H9 (cell line): ENCODE data around the gene GCSH. TPM values are rescaled to one million over a fixed set of nuclear protein-coding genes. Genes with fewer than 3 reads are reported as not detected.

Experiments used
- DNase-seq: peaks from one replicate; pipeline ENCODE4 v3.0.0-alpha.2; 2017
- H2AFZ ChIP-seq: one replicate; pipeline ENCODE4 v1.6.1; 2013; ENCODE audit warnings: mild to moderate bottlenecking, low read length, control low read depth, moderate library complexity
- H2AK5ac ChIP-seq: 2 replicates; pipeline ENCODE4 v1.6.1; 2013; ENCODE audit warnings: low read length, control low read depth, mixed read lengths; ENCODE audit not compliant: insufficient read length
- H2BK120ac ChIP-seq: one replicate; pipeline ENCODE4 v1.6.1; 2013; ENCODE audit warnings: low read depth, mild to moderate bottlenecking, low read length, control low read depth, inconsistent platforms; ENCODE audit not compliant: poor library complexity, severe bottlenecking
- H2BK12ac ChIP-seq: 2 replicates; pipeline ENCODE4 v1.6.1; 2013; ENCODE audit warnings: low read length, control low read depth, mixed read lengths, low read depth; ENCODE audit not compliant: insufficient read length
- H2BK15ac ChIP-seq: 2 replicates; pipeline ENCODE4 v1.6.1; 2013; ENCODE audit warnings: low read depth, low read length, control low read depth
- H2BK20ac ChIP-seq: one replicate; pipeline ENCODE4 v1.6.1; 2013; ENCODE audit warnings: low read depth, mild to moderate bottlenecking, low read length, control low read depth, inconsistent platforms; ENCODE audit not compliant: poor library complexity, severe bottlenecking
- H2BK5ac ChIP-seq: 2 replicates; pipeline ENCODE4 v1.6.1; 2013; ENCODE audit warnings: low read length, control low read depth, mixed read lengths; ENCODE audit not compliant: insufficient read length
- H3K14ac ChIP-seq: 2 replicates; pipeline ENCODE4 v1.6.1; 2013; ENCODE audit warnings: low read length, control low read depth; ENCODE audit not compliant: insufficient read depth
- H3K18ac ChIP-seq: 2 replicates; pipeline ENCODE4 v1.6.1; 2013; ENCODE audit warnings: low read depth, mild to moderate bottlenecking, mixed read lengths, low read length, control low read depth; ENCODE audit not compliant: insufficient read length
- H3K23ac ChIP-seq: 2 replicates; pipeline ENCODE4 v1.6.1; 2013; ENCODE audit warnings: low read length, control low read depth, mixed read lengths, low read depth; ENCODE audit not compliant: insufficient read length
- H3K23me2 ChIP-seq: 2 replicates; pipeline ENCODE4 v1.6.1; 2013; ENCODE audit warnings: low read depth, mild to moderate bottlenecking, mixed read lengths, low read length, control low read depth; ENCODE audit not compliant: insufficient read length, poor library complexity, severe bottlenecking
- H3K27ac ChIP-seq: 2 replicates; pipeline ENCODE4 v1.5.1; 2013; ENCODE audit warnings: low read length, control low read depth, mixed read lengths, low read depth; ENCODE audit not compliant: insufficient read length
- H3K27me3 ChIP-seq: 2 replicates; pipeline ENCODE4 v1.6.1; 2013; ENCODE audit warnings: low read length, control low read depth, inconsistent platforms; ENCODE audit not compliant: insufficient read depth
- H3K4ac ChIP-seq: 2 replicates; pipeline ENCODE4 v1.6.1; 2013; ENCODE audit warnings: low read depth, mild to moderate bottlenecking, control low read depth, inconsistent platforms, low read length, moderate library complexity
- H3K4me1 ChIP-seq: 2 replicates; pipeline ENCODE4 v1.6.1; 2013; ENCODE audit warnings: low read length, control low read depth, inconsistent platforms; ENCODE audit not compliant: insufficient read depth
- H3K4me2 ChIP-seq: 2 replicates; pipeline ENCODE4 v1.6.1; 2013; ENCODE audit warnings: low read length, control low read depth, mixed read lengths; ENCODE audit not compliant: insufficient read length, insufficient read depth
- H3K56ac ChIP-seq: 2 replicates; pipeline ENCODE4 v1.6.1; 2013; ENCODE audit warnings: low read depth, mild to moderate bottlenecking, mixed read lengths, low read length, control low read depth; ENCODE audit not compliant: insufficient read length
- H3K79me1 ChIP-seq: 2 replicates; pipeline ENCODE4 v1.6.1; 2013; ENCODE audit warnings: low read depth, mild to moderate bottlenecking, moderate library complexity, low read length, control low read depth, inconsistent platforms; ENCODE audit not compliant: insufficient read depth, poor library complexity, severe bottlenecking
- H3K79me2 ChIP-seq: 2 replicates; pipeline ENCODE4 v1.6.1; 2013; ENCODE audit warnings: low read length, control low read depth, inconsistent platforms; ENCODE audit not compliant: insufficient read depth
- H3K9ac ChIP-seq: 2 replicates; pipeline ENCODE4 v1.6.1; 2013; ENCODE audit warnings: low read length, control low read depth, mixed read lengths; ENCODE audit not compliant: insufficient read length; ENCODE audit errors: extremely low read depth
- H3K9me3 ChIP-seq: one replicate; pipeline ENCODE4 v1.6.1; 2013; ENCODE audit warnings: low read depth, low read length, inconsistent platforms; ENCODE audit not compliant: control insufficient read depth
- H3T11ph ChIP-seq: one replicate; pipeline ENCODE4 v1.6.1; 2013; ENCODE audit warnings: mild to moderate bottlenecking, low read length, control low read depth, inconsistent platforms
- H4K20me1 ChIP-seq: one replicate; pipeline ENCODE4 v1.6.1; 2013; ENCODE audit not compliant: control insufficient read depth, insufficient read length, insufficient read depth
- H4K5ac ChIP-seq: 2 replicates; pipeline ENCODE4 v1.6.1; 2013; ENCODE audit warnings: low read depth, mild to moderate bottlenecking, mixed read lengths, low read length, control low read depth; ENCODE audit not compliant: insufficient read length
- H4K8ac ChIP-seq: replicated peaks from 2 replicates; pipeline ENCODE4 v1.6.1; 2013; ENCODE audit warnings: low read length, control low read depth, mixed read lengths, low read depth; ENCODE audit not compliant: insufficient read length
- H4K91ac ChIP-seq: 2 replicates; pipeline ENCODE4 v1.6.1; 2013; ENCODE audit warnings: low read depth, mild to moderate bottlenecking, moderate library complexity, mixed read lengths, low read length, control low read depth; ENCODE audit not compliant: insufficient read length
- H3K27ac Mint-ChIP-seq, 3 experiments: 2 replicates in 2 of 3; 3 replicates in 1 of 3; pipeline ENCODE4 v1.8.0; 2020 to 2021; ENCODE audit warnings: mixed read lengths in 3 of 3, mild to moderate bottlenecking in 1 of 3, moderate library complexity in 1 of 3
- H3K27me3 Mint-ChIP-seq: 2 replicates; pipeline ENCODE4 v1.8.0; 2021; ENCODE audit warnings: low read depth, mild to moderate bottlenecking, moderate library complexity, mixed read lengths
- H3K36me3 Mint-ChIP-seq, 3 experiments: 2 replicates in 2 of 3; 3 replicates in 1 of 3; pipeline ENCODE4 v1.8.0; 2020 to 2021; ENCODE audit warnings: low read depth in 3 of 3, mixed read lengths in 3 of 3; ENCODE audit not compliant: insufficient read depth in 1 of 3
- H3K4me1 Mint-ChIP-seq, 2 experiments: 2 replicates each; pipeline ENCODE4 v1.8.0; 2020; ENCODE audit warnings: mixed read lengths in 2 of 2
- H3K4me3 Mint-ChIP-seq, 2 experiments: 2 replicates in 1 of 2; 3 replicates in 1 of 2; pipeline ENCODE4 v1.8.0; 2020 to 2021; ENCODE audit warnings: mild to moderate bottlenecking in 2 of 2, mixed read lengths in 2 of 2, moderate library complexity in 1 of 2
- H3K9me3 Mint-ChIP-seq, 2 experiments: 2 replicates in 1 of 2; 3 replicates in 1 of 2; pipeline ENCODE4 v1.8.0; 2020; ENCODE audit warnings: mild to moderate bottlenecking in 2 of 2, mixed read lengths in 2 of 2, moderate library complexity in 1 of 2
- WGBS: extraction: QIAGEN DNeasy Blood & Tissue Kit; methylation state at CpG from one replicate; pipeline ENCODE4 v1.1.7; 2013; ENCODE audit warnings: missing lambda C conversion rate, low lambda C conversion rate, mixed read lengths; ENCODE audit not compliant: insufficient read length; ENCODE audit errors: extremely low coverage; 5-methylcytosine and 5-hydroxymethylcytosine counted together
- total RNA-seq: library from RNA; stranded (reverse); gene quantifications from 2 replicates; pipeline ENCODE4 v1.2.1, GENCODE V29; 2021
- TF ChIP-seq, protein P1 (sequence below): fragments of 200-600 bp; sonication (generic); conservative IDR thresholded peaks from 3 replicates; pipeline ENCODE4 v1.8.0; 2021; ENCODE audit warnings: antibody characterized with exemption, mild to moderate bottlenecking

The GCSH gene
- total RNA-seq, 1 experiment from 2014 or later, result 87.4 TPM

DNA sequence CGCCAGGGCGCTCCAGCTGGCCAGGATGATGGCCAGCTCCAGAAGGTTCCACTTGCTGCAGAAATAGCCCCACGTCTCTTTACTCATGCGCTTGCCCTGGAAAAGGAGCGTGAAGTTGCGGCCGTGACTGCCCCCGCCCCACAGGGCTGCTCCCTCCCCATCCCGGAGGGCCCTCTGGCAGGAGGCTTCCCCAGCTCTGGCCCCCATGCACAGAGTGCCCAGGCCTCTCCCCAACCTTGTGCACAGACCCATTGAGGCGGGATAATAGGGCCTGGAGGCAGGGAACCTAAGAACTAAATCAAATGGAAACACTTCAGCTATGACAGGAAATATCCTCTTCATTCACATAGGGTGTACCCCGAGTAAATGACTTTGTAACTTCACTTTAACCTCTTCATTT lies 21.2 kb upstream of the GCSH start:
- H3K27ac ChIP-seq, result no peak overlapping the region
- Mint-ChIP-seq H3K27ac (no peak overlapping the region), H3K27me3 (peaks cover 4% of the 10 kb centered on the region), H3K36me3 (no peaks in the 10 kb centered on the region), H3K9me3 (no peaks in the 10 kb centered on the region), H3K4me1 (no peaks in the 10 kb centered on the region), H3K4me3 (no peak overlapping the region)
- H3K4ac ChIP-seq, result no peak overlapping the region
- no CpG with 5 or more reads among the region's 11 CpGs for WGBS
- H3K4me2 ChIP-seq, result no peak overlapping the region
- no peak overlapping the region for H2BK15ac ChIP-seq
- H3K79me1 ChIP-seq, result no peaks in the 10 kb centered on the region
- H3K23me2 ChIP-seq, result no peaks in the 10 kb centered on the region
- no peak overlapping the region for H4K5ac ChIP-seq
- no peak overlapping the region for H2BK5ac ChIP-seq
- no peak overlapping the region for H2AK5ac ChIP-seq
- H2AFZ ChIP-seq, result no peak overlapping the region
- no peak overlapping the region for H3K18ac ChIP-seq
- no peak overlapping the region for H3K14ac ChIP-seq
- no peak overlapping the region for H2BK120ac ChIP-seq
- H3K56ac ChIP-seq, result no peak overlapping the region
- H3K9me3 ChIP-seq, result no peaks in the 10 kb centered on the region
- no peaks in the 10 kb centered on the region for H3K79me2 ChIP-seq
- H2BK12ac ChIP-seq, result no peak overlapping the region
- no peak overlapping the region for H3K23ac ChIP-seq
- H4K91ac ChIP-seq, result no peak overlapping the region
- H2BK20ac ChIP-seq, result no peak overlapping the region
- no peak overlapping the region for H3K9ac ChIP-seq
- no peak overlapping the region for H4K8ac ChIP-seq
- no peaks in the 10 kb centered on the region for H3K27me3 ChIP-seq
- TF ChIP-seq, protein P1, sequence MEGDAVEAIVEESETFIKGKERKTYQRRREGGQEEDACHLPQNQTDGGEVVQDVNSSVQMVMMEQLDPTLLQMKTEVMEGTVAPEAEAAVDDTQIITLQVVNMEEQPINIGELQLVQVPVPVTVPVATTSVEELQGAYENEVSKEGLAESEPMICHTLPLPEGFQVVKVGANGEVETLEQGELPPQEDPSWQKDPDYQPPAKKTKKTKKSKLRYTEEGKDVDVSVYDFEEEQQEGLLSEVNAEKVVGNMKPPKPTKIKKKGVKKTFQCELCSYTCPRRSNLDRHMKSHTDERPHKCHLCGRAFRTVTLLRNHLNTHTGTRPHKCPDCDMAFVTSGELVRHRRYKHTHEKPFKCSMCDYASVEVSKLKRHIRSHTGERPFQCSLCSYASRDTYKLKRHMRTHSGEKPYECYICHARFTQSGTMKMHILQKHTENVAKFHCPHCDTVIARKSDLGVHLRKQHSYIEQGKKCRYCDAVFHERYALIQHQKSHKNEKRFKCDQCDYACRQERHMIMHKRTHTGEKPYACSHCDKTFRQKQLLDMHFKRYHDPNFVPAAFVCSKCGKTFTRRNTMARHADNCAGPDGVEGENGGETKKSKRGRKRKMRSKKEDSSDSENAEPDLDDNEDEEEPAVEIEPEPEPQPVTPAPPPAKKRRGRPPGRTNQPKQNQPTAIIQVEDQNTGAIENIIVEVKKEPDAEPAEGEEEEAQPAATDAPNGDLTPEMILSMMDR, result no peak
- no peaks in the 10 kb centered on the region for H4K20me1 ChIP-seq
- no peak overlapping the region for H3T11ph ChIP-seq
- H3K4me1 ChIP-seq, result no peaks in the 10 kb centered on the region
- no peak for DNase-seq
